HCT116 (cell line): Measurements from ENCODE around the gene TRIM41. TPM values are rescaled to one million over a fixed set of nuclear protein-coding genes. Genes with fewer than 3 reads are reported as not detected.

ENCODE experiments used
- ATAC-seq: fragments of 200-7000 bp; cut with Tn5 transposase; 2 replicates; pipeline ENCODE4 v1.9.1; 2020; ENCODE audit warnings: mild to moderate bottlenecking, moderate library complexity
- BruUV-seq: library from RNA; stranded (reverse); fragments of 400-500 nt; replicated peaks from 2 replicates; lab custom pipeline; 2021; lab: Mats Ljungman, UMichigan
- CTCF ChIA-PET: fragments of 300-600 bp; sonication (Branson Sonifier 250); formaldehyde crosslinking; loops from one replicate; lab custom pipeline; 2021; ENCODE audit warnings: antibody characterized with exemption; lab: Charles Lee
- POLR2A ChIA-PET: fragments of 300-600, 350-600 bp; sonication (Branson Sonifier 250); formaldehyde crosslinking; loops from one replicate; lab custom pipeline; 2021; ENCODE audit warnings: antibody characterized with exemption; lab: Charles Lee
- RAD21 ChIA-PET, 2 experiments: fragments of 300-600 bp; sonication (Branson Sonifier 250); formaldehyde crosslinking; loops; one replicate each; lab custom pipeline; 2023; ENCODE audit warnings: low total read pairs in 2 of 2; ENCODE audit not compliant: uncharacterized antibody in 2 of 2, unreplicated experiment in 2 of 2, low non-redundant PET in 1 of 2; lab: Charles Lee
- DNase-seq: peaks from one replicate; pipeline ENCODE4 v3.0.0-alpha.2; 2010; ENCODE audit warnings: low read depth, low spot score
- H2AFZ ChIP-seq: fragments of 200-600 bp; shearing (Covaris generic), sonication (generic); 2 replicates; pipeline ENCODE4 v1.6.1; 2017; ENCODE audit warnings: low read depth, mixed run types, mixed read lengths, antibody characterized with exemption, low read length; ENCODE audit not compliant: poor library complexity, severe bottlenecking
- H3K27ac ChIP-seq: 2 replicates; pipeline ENCODE4 v1.5.1; 2012; ENCODE audit warnings: low read depth, low read length
- H3K27me3 ChIP-seq: fragments of 200-600 bp; sonication (generic); 2 replicates; pipeline ENCODE4 v1.6.1; 2016; ENCODE audit warnings: mixed run types, low read length, mixed read lengths; ENCODE audit not compliant: insufficient read depth
- H3K36me3 ChIP-seq, 2 experiments: fragments of 200-500 bp in 1 of 2; fragments of 200-600 bp in 1 of 2; sonication (Bioruptor generic) in 1 of 2; sonication (generic) in 1 of 2; 2 replicates each; pipeline versions ENCODE4 v1.5.1 to v1.6.1; 2014 to 2016; ENCODE audit warnings: low read length in 2 of 2, inconsistent platforms in 1 of 2, mixed read lengths in 1 of 2, mixed run types in 1 of 2; ENCODE audit not compliant: insufficient read depth in 2 of 2, control insufficient read depth in 1 of 2
- H3K4me1 ChIP-seq, 2 experiments: fragments of 200-600 bp in 1 of 2; sonication (generic) in 1 of 2; 2 replicates each; pipeline versions ENCODE4 v1.5.1 to v1.6.1; 2012 to 2017; ENCODE audit warnings: low read length in 2 of 2, inconsistent platforms in 1 of 2, mild to moderate bottlenecking in 1 of 2, mixed read lengths in 1 of 2, mixed run types in 1 of 2, moderate library complexity in 1 of 2; ENCODE audit not compliant: insufficient read depth in 2 of 2, control insufficient read depth in 1 of 2
- H3K4me2 ChIP-seq: fragments of 200-600 bp; sonication (generic); 2 replicates; pipeline ENCODE4 v1.6.1; 2017; ENCODE audit warnings: mixed run types, low read length, mixed read lengths
- H3K4me3 ChIP-seq, 2 experiments: fragments of 200-600 bp in 1 of 2; sonication (generic) in 1 of 2; replicated peaks in 1 of 2; 2 replicates each; pipeline ENCODE4 v1.5.1; 2011 to 2016; ENCODE audit warnings: low read length in 2 of 2, control low read depth in 1 of 2, low read depth in 1 of 2, mild to moderate bottlenecking in 1 of 2, mixed read lengths in 1 of 2, mixed run types in 1 of 2
- H3K79me2 ChIP-seq: fragments of 200-600 bp; sonication (generic); 2 replicates; pipeline ENCODE4 v1.6.1; 2017; ENCODE audit warnings: mild to moderate bottlenecking, mixed run types, low read length, moderate library complexity, mixed read lengths; ENCODE audit not compliant: insufficient read depth
- H3K9ac ChIP-seq: fragments of 200-600 bp; sonication (generic); 2 replicates; pipeline ENCODE4 v1.6.1; 2016; ENCODE audit warnings: low read length, mixed read lengths
- H3K9me2 ChIP-seq: fragments of 200-600 bp; sonication (generic), shearing (Covaris generic); 2 replicates; pipeline ENCODE4 v1.6.1; 2017; ENCODE audit warnings: mixed run types, mild to moderate bottlenecking, moderate library complexity; ENCODE audit not compliant: insufficient read depth
- H3K9me3 ChIP-seq, 2 experiments: fragments of 200-500 bp in 1 of 2; fragments of 200-600 bp in 1 of 2; sonication (Bioruptor generic) in 1 of 2; sonication (generic) in 1 of 2; 2 replicates each; pipeline ENCODE4 v1.6.1; 2014 to 2017; ENCODE audit warnings: low read length in 2 of 2, mixed read lengths in 2 of 2, inconsistent platforms in 1 of 2, low read depth in 1 of 2, mild to moderate bottlenecking in 1 of 2, mixed run types in 1 of 2, moderate library complexity in 1 of 2; ENCODE audit not compliant: control insufficient read depth in 1 of 2, insufficient read depth in 1 of 2
- H4K20me1 ChIP-seq: fragments of 200-600 bp; sonication (generic), shearing (Covaris generic); 2 replicates; pipeline ENCODE4 v1.6.1; 2017; ENCODE audit warnings: mixed run types, mild to moderate bottlenecking, moderate library complexity; ENCODE audit not compliant: insufficient read depth
- CEBPB ChIP-seq: IDR thresholded peaks from 2 replicates; pipeline ENCODE4 v1.6.1; 2012; ENCODE audit warnings: low read depth
- EZH2 ChIP-seq: fragments of 200-600 bp; sonication (generic); IDR thresholded peaks from 2 replicates; pipeline ENCODE4 v1.6.1; 2017; ENCODE audit warnings: antibody characterized with exemption, mixed run types
- EZH2phosphoT487 ChIP-seq: fragments of 200-600 bp; IDR thresholded peaks from 2 replicates; pipeline ENCODE4 v1.6.1; 2018; ENCODE audit warnings: antibody characterized with exemption, borderline replicate concordance
- FOSL1 ChIP-seq: IDR thresholded peaks from 2 replicates; pipeline ENCODE4 v1.6.1; 2012; ENCODE audit warnings: low read depth
- POLR2A ChIP-seq: IDR thresholded peaks from 2 replicates; pipeline ENCODE4 v1.7.0; 2011; ENCODE audit warnings: borderline replicate concordance; ENCODE audit not compliant: insufficient read depth, insufficient read length; ENCODE audit errors: extremely low read depth
- RAD21 ChIP-seq: IDR thresholded peaks from 2 replicates; pipeline ENCODE4 v1.6.1; 2012; ENCODE audit warnings: low read depth, mild to moderate bottlenecking
- SIN3A ChIP-seq: IDR thresholded peaks from 2 replicates; pipeline ENCODE4 v1.6.1; 2012; ENCODE audit warnings: low read depth
- SP1 ChIP-seq: IDR thresholded peaks from 2 replicates; pipeline ENCODE4 v1.6.1; 2012; ENCODE audit warnings: low read depth
- YY1 ChIP-seq: IDR thresholded peaks from 2 replicates; pipeline ENCODE4 v1.6.1; 2011; ENCODE audit warnings: low read length, low read depth, moderate library complexity, mild to moderate bottlenecking; ENCODE audit not compliant: insufficient replicate concordance; ENCODE audit errors: extremely low read depth
- ZNF274 ChIP-seq: fragments of 200-500 bp; sonication (Bioruptor generic); IDR thresholded peaks from 2 replicates; pipeline ENCODE4 v1.6.1; 2014; ENCODE audit warnings: mild to moderate bottlenecking, low read depth, low read length, inconsistent platforms
- intact Hi-C: fragments of 100-400 bp; cut with micrococcal nuclease; formaldehyde crosslinking; loops from 2 replicates; pipeline ENCODE4 v1.10.0; 2022
- total RNA-seq: library from RNA; stranded (reverse); gene quantifications from one replicate; pipeline ENCODE4 v1.2.1, GENCODE V29; 2021; ENCODE audit not compliant: unreplicated experiment
- TF ChIP-seq, protein P1 (sequence below): IDR thresholded peaks from 2 replicates; pipeline ENCODE4 v1.6.1; 2011; ENCODE audit warnings: mild to moderate bottlenecking, low read length, moderate library complexity; ENCODE audit not compliant: insufficient replicate concordance; ENCODE audit errors: extremely low read depth
- TF ChIP-seq, protein P2 (sequence below): IDR thresholded peaks from 2 replicates; pipeline ENCODE4 v1.6.1; 2012; ENCODE audit warnings: low read depth
- TF ChIP-seq, protein P3 (sequence below): IDR thresholded peaks from 2 replicates; pipeline ENCODE4 v1.6.1; 2012

Gene TRIM41
- total RNA-seq, 1 experiment from 2014 or later: 51.8 TPM

DNA sequence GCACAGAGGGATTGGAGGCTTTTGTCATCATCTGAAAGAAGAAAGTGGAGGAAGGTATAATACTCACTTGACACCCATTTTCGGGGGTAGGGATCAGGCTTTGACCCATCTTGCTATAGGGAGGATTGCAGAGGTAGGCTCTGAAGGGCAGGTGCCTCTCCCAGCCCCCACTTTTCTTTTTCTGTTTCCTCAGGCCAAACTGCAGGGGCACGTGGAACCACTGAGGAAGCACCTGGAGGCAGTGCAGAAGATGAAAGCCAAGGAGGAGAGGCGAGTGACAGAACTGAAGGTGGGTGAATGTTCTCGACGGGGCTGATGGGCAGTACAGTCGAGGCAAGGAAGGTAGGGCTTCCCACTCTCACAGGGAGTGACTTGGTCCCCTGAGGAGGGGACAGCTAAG is 7.5 kb downstream of the TRIM41 start:
- Histone ChIP-seq H3K27ac (no peak overlapping the region), H3K4me3 (no peak overlapping the region)
- RAD21 ChIA-PET: no interaction called here
- no peak for ATAC-seq
- CTCF ChIA-PET: no interaction called here
- no peak for TF ChIP-seq SP1
- TF ChIP-seq YY1: no peak
- TF ChIP-seq SIN3A: no peak
- TF ChIP-seq CEBPB: no peak
- no peak for TF ChIP-seq EZH2
- no peak for TF ChIP-seq RAD21
- no peak for TF ChIP-seq ZNF274
- TF ChIP-seq EZH2phosphoT487: no peak
- TF ChIP-seq, protein P1, sequence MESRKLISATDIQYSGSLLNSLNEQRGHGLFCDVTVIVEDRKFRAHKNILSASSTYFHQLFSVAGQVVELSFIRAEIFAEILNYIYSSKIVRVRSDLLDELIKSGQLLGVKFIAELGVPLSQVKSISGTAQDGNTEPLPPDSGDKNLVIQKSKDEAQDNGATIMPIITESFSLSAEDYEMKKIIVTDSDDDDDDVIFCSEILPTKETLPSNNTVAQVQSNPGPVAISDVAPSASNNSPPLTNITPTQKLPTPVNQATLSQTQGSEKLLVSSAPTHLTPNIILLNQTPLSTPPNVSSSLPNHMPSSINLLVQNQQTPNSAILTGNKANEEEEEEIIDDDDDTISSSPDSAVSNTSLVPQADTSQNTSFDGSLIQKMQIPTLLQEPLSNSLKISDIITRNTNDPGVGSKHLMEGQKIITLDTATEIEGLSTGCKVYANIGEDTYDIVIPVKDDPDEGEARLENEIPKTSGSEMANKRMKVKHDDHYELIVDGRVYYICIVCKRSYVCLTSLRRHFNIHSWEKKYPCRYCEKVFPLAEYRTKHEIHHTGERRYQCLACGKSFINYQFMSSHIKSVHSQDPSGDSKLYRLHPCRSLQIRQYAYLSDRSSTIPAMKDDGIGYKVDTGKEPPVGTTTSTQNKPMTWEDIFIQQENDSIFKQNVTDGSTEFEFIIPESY: no peak
- no peak for TF ChIP-seq FOSL1
- TF ChIP-seq, protein P2, sequence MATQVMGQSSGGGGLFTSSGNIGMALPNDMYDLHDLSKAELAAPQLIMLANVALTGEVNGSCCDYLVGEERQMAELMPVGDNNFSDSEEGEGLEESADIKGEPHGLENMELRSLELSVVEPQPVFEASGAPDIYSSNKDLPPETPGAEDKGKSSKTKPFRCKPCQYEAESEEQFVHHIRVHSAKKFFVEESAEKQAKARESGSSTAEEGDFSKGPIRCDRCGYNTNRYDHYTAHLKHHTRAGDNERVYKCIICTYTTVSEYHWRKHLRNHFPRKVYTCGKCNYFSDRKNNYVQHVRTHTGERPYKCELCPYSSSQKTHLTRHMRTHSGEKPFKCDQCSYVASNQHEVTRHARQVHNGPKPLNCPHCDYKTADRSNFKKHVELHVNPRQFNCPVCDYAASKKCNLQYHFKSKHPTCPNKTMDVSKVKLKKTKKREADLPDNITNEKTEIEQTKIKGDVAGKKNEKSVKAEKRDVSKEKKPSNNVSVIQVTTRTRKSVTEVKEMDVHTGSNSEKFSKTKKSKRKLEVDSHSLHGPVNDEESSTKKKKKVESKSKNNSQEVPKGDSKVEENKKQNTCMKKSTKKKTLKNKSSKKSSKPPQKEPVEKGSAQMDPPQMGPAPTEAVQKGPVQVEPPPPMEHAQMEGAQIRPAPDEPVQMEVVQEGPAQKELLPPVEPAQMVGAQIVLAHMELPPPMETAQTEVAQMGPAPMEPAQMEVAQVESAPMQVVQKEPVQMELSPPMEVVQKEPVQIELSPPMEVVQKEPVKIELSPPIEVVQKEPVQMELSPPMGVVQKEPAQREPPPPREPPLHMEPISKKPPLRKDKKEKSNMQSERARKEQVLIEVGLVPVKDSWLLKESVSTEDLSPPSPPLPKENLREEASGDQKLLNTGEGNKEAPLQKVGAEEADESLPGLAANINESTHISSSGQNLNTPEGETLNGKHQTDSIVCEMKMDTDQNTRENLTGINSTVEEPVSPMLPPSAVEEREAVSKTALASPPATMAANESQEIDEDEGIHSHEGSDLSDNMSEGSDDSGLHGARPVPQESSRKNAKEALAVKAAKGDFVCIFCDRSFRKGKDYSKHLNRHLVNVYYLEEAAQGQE: no peak
- TF ChIP-seq POLR2A: no peak
- TF ChIP-seq, protein P3, sequence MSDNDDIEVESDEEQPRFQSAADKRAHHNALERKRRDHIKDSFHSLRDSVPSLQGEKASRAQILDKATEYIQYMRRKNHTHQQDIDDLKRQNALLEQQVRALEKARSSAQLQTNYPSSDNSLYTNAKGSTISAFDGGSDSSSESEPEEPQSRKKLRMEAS: no peak
- TF ChIP-seq, all 23 proteins: peak for 0
- peaks cover 23% of the 10 kb centered on the region for H3K79me2 ChIP-seq
- H3K36me3 ChIP-seq: peaks cover 11 to 14% of the 10 kb centered on the region in 2 experiments; a peak in 3 of 4 replicates
- H3K4me2 ChIP-seq: no peak overlapping the region
- no peak overlapping the region for H2AFZ ChIP-seq
- no peaks in the 10 kb centered on the region for H3K27me3 ChIP-seq
- POLR2A ChIA-PET: no interaction called here
- no peaks in the 10 kb centered on the region for H3K9me2 ChIP-seq
- no peaks in the 10 kb centered on the region for H3K9me3 ChIP-seq
- H3K9ac ChIP-seq: no peak overlapping the region
- H3K4me1 ChIP-seq: no peaks in the 10 kb centered on the region
- H4K20me1 ChIP-seq: no peaks in the 10 kb centered on the region
- no peak for DNase-seq
- intact Hi-C loops: no loop called here
- BruUV-seq: no TSS peak
